K562 (cell line): ENCODE measurements around the gene HNRNPA3. TPM values are rescaled to one million over a fixed set of nuclear protein-coding genes. Genes with fewer than 3 reads are reported as not detected.

Experiments
- MGA ChIP-seq: fragments of 450-650 bp; IDR thresholded peaks from 2 replicates; pipeline ENCODE4 v1.6.1; 2016; ENCODE audit warnings: mild to moderate bottlenecking, moderate library complexity
- NCOA1 ChIP-seq: fragments of 450-650 bp; IDR thresholded peaks from 2 replicates; pipeline ENCODE4 v1.6.1; 2016; ENCODE audit warnings: low read depth
- polyA plus RNA-seq, 8 experiments: library from polyadenylated mRNA; depleted of rRNA in 4 of 8; stranded (reverse) in 5 of 8; unstranded in 3 of 8; fragments of >200 nt; fragmentation: Nextera tagmentation in 2 of 8; fragmentation: Illumina TruSeq in 1 of 8; extraction: Ambion mirVana in 2 of 8; extraction: Trizol in 1 of 8; gene quantifications; 2 replicates each; pipeline versions ENCODE4 v1.2.1 to v1.2.3, GENCODE V29; 2011 to 2014; ENCODE audit warnings: inconsistent platforms in 1 of 8, missing spikeins in 1 of 8
- total RNA-seq, 7 experiments: library from RNA; depleted of rRNA in 6 of 7; stranded (reverse); fragments of >200 nt in 6 of 7; fragmentation: Illumina TruSeq in 2 of 7; extraction: Trizol in 2 of 7; gene quantifications; 2 replicates each; pipeline versions ENCODE4 v1.2.1 to v1.2.3, GENCODE V29; 2011 to 2021; ENCODE audit warnings: low replicate concordance in 1 of 7
- TF ChIP-seq, protein P1 (sequence below): fragments of 200-600 bp; sonication (generic); IDR thresholded peaks from one replicate; pipeline ENCODE4 v1.6.1; 2012; ENCODE audit warnings: mild to moderate bottlenecking, low read depth, low read length, inconsistent platforms

The HNRNPA3 gene
- total and polyA plus RNA-seq, 9 of the 15 experiments (the other 6 are each of a cell fraction or from before 2014, with no cell fraction given) = 72.8 to 428 (median 192) TPM

DNA sequence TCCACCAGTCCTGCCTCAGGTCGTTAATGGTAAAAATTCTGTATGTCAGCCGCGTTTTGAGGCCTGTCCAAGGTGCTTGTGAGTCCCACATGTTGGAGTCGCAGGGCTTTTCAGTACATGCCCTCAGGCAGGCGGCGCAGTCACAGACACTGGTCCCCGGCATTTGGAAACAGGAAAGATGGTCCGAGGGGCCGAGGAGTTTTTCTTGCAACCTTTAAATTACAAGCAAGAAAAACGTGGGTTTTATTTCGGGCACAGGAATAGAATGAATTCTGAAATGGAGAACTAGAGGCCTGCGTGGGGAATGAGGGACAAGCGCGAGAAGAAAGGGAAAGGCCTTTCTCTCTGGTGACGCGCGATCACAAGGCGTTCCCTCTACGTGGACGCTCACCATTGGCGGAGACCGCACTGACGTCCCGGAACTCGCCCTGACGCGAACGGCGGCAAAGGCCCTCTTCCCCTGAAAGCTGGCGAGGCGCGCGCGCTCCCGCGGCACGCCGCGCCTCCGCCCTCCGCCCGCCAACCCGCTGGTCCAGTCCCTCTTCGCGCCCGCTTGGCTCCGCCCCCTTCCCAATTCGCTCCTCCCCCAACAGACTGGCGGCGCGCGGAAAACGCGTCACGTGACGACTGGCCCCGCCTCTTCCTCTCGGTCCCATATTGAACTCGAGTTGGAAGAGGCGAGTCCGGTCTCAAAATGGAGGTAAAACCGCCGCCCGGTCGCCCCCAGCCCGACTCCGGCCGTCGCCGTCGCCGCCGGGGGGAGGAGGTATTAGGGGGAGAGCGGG is at the start of gene HNRNPA3 (continued):
- TF ChIP-seq, protein P1, sequence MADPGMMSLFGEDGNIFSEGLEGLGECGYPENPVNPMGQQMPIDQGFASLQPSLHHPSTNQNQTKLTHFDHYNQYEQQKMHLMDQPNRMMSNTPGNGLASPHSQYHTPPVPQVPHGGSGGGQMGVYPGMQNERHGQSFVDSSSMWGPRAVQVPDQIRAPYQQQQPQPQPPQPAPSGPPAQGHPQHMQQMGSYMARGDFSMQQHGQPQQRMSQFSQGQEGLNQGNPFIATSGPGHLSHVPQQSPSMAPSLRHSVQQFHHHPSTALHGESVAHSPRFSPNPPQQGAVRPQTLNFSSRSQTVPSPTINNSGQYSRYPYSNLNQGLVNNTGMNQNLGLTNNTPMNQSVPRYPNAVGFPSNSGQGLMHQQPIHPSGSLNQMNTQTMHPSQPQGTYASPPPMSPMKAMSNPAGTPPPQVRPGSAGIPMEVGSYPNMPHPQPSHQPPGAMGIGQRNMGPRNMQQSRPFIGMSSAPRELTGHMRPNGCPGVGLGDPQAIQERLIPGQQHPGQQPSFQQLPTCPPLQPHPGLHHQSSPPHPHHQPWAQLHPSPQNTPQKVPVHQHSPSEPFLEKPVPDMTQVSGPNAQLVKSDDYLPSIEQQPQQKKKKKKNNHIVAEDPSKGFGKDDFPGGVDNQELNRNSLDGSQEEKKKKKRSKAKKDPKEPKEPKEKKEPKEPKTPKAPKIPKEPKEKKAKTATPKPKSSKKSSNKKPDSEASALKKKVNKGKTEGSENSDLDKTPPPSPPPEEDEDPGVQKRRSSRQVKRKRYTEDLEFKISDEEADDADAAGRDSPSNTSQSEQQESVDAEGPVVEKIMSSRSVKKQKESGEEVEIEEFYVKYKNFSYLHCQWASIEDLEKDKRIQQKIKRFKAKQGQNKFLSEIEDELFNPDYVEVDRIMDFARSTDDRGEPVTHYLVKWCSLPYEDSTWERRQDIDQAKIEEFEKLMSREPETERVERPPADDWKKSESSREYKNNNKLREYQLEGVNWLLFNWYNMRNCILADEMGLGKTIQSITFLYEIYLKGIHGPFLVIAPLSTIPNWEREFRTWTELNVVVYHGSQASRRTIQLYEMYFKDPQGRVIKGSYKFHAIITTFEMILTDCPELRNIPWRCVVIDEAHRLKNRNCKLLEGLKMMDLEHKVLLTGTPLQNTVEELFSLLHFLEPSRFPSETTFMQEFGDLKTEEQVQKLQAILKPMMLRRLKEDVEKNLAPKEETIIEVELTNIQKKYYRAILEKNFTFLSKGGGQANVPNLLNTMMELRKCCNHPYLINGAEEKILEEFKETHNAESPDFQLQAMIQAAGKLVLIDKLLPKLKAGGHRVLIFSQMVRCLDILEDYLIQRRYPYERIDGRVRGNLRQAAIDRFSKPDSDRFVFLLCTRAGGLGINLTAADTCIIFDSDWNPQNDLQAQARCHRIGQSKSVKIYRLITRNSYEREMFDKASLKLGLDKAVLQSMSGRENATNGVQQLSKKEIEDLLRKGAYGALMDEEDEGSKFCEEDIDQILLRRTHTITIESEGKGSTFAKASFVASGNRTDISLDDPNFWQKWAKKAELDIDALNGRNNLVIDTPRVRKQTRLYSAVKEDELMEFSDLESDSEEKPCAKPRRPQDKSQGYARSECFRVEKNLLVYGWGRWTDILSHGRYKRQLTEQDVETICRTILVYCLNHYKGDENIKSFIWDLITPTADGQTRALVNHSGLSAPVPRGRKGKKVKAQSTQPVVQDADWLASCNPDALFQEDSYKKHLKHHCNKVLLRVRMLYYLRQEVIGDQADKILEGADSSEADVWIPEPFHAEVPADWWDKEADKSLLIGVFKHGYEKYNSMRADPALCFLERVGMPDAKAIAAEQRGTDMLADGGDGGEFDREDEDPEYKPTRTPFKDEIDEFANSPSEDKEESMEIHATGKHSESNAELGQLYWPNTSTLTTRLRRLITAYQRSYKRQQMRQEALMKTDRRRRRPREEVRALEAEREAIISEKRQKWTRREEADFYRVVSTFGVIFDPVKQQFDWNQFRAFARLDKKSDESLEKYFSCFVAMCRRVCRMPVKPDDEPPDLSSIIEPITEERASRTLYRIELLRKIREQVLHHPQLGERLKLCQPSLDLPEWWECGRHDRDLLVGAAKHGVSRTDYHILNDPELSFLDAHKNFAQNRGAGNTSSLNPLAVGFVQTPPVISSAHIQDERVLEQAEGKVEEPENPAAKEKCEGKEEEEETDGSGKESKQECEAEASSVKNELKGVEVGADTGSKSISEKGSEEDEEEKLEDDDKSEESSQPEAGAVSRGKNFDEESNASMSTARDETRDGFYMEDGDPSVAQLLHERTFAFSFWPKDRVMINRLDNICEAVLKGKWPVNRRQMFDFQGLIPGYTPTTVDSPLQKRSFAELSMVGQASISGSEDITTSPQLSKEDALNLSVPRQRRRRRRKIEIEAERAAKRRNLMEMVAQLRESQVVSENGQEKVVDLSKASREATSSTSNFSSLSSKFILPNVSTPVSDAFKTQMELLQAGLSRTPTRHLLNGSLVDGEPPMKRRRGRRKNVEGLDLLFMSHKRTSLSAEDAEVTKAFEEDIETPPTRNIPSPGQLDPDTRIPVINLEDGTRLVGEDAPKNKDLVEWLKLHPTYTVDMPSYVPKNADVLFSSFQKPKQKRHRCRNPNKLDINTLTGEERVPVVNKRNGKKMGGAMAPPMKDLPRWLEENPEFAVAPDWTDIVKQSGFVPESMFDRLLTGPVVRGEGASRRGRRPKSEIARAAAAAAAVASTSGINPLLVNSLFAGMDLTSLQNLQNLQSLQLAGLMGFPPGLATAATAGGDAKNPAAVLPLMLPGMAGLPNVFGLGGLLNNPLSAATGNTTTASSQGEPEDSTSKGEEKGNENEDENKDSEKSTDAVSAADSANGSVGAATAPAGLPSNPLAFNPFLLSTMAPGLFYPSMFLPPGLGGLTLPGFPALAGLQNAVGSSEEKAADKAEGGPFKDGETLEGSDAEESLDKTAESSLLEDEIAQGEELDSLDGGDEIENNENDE = no peak
- TF ChIP-seq MGA (peak; percentile 95), NCOA1 (peak; percentile 65)
